Stimulated activated CD4-positive, alpha-beta T cell treated with anti-CD3 and anti-CD28 coated beads, Interleukin-15, amount 100 ng/mL, for 48 hours (primary cell): ENCODE data around the gene CNGA3.

Experiments used
- DNase-seq, 2 donors: peaks; one replicate each; pipeline ENCODE4 v3.0.0-alpha.2; 2020; ENCODE audit warnings: low read depth in 2 of 2

Gene CNGA3

GRCh38 chr2:98327776-98328175, 18.5 kb upstream of the CNGA3 start:
- DNase-seq = no peak

GRCh38 chr2:98329549-98329948, 16.7 kb upstream of the CNGA3 start:
- DNase-seq = no peak

- DNase-seq = no peak
These were observed 13.3 kb upstream of the CNGA3 start for GRCh38 chr2:98332989-98333388.

GRCh38 chr2:98333922-98334321, 12.3 kb upstream of the CNGA3 start:
- DNase-seq = no peak

- no peak for DNase-seq
These were observed 11.7 kb upstream of the CNGA3 start for GRCh38 chr2:98334439-98335078.

- DNase-seq = no peak
These were observed 11.0 kb upstream of the CNGA3 start for GRCh38 chr2:98335271-98335670.

GRCh38 chr2:98341241-98341640, 5.0 kb upstream of the CNGA3 start:
- DNase-seq = no peak

GRCh38 chr2:98343285-98343684, 3.0 kb upstream of the CNGA3 start:
- DNase-seq = no peak

- DNase-seq = no peak
These were observed 1.2 kb downstream of the CNGA3 start for GRCh38 chr2:98347298-98348065.

- no peak for DNase-seq
These were observed 1.9 kb downstream of the CNGA3 start for GRCh38 chr2:98348066-98348561.

GRCh38 chr2:98350411-98350810, 4.2 kb downstream of the CNGA3 start:
- no peak for DNase-seq

GRCh38 chr2:98355881-98356280, 9.6 kb downstream of the CNGA3 start:
- no peak for DNase-seq

GRCh38 chr2:98356729-98357128, 10.5 kb downstream of the CNGA3 start:
- no peak for DNase-seq

GRCh38 chr2:98357849-98358248, 11.6 kb downstream of the CNGA3 start:
- no peak for DNase-seq

GRCh38 chr2:98359986-98360385, 13.7 kb downstream of the CNGA3 start:
- DNase-seq = no peak

- DNase-seq = no peak
These were observed 21.5 kb downstream of the CNGA3 start for GRCh38 chr2:98367721-98368120.

GRCh38 chr2:98369710-98370239, 23.5 kb downstream of the CNGA3 start:
- DNase-seq = no peak

GRCh38 chr2:98372121-98372520, 25.9 kb downstream of the CNGA3 start:
- no peak for DNase-seq

GRCh38 chr2:98372579-98372978, 26.3 kb downstream of the CNGA3 start:
- no peak for DNase-seq

GRCh38 chr2:98374286-98374685, 28.0 kb downstream of the CNGA3 start:
- no peak for DNase-seq

- DNase-seq = no peak
These were observed 28.8 kb downstream of the CNGA3 start for GRCh38 chr2:98374958-98375570.

- DNase-seq = no peak
These were observed 30.1 kb downstream of the CNGA3 start for GRCh38 chr2:98376301-98376910.
